Measurements from ENCODE around the gene EPHB4.

- TF ChIP-seq CTCF (conservative IDR thresholded peaks at IDR 0.05; ENCODE audit: low read depth in 2 of 2) = no peak
- TF ChIP-seq POLR2AphosphoS5 (IDR thresholded peaks at IDR 0.05; ENCODE audit: low read depth) = no peak
- no peak for TF ChIP-seq CREB1 (CRISPR knock-in tag; IDR thresholded peaks at IDR 0.05; ENCODE audit: low read depth)
- TF ChIP-seq JUNB (IDR thresholded peaks at IDR 0.05; ENCODE audit: unreplicated experiment) = no peak
- no peak for TF ChIP-seq EZH2 (IDR thresholded peaks at IDR 0.05; ENCODE audit: low read depth, unreplicated experiment)
- TF ChIP-seq ETS1 (IDR thresholded peaks at IDR 0.05) = no peak
- no peak for TF ChIP-seq REST (IDR thresholded peaks at IDR 0.05; ENCODE audit: unreplicated experiment)
- TF ChIP-seq EZH2phosphoT487 (IDR thresholded peaks at IDR 0.05; ENCODE audit: unreplicated experiment) = no peak
- no peak for TF ChIP-seq NANOG (IDR thresholded peaks at IDR 0.05; ENCODE audit: borderline replicate concordance)
- no peak for TF ChIP-seq ZNF114 (CRISPR knock-in tag; IDR thresholded peaks at IDR 0.05)
- no peak for TF ChIP-seq ZNF462 (CRISPR knock-in tag; IDR thresholded peaks at IDR 0.05)
These were observed 48.0 kb upstream of the EPHB4 start for GRCh38 chr7:100875356-100875751.

All from GM23338 (cell line).